ENCODE data around the gene CDR2L. TPM values are rescaled to one million over a fixed set of nuclear protein-coding genes. Genes with fewer than 3 reads are reported as not detected.
A peak's percentile ranks its signal among the peaks of the same experiment; 100 is the strongest.

CDR2L gene
- total and polyA plus RNA-seq, 2 experiments from 2014 or later, result 8.0 to 16.4 TPM

DNA sequence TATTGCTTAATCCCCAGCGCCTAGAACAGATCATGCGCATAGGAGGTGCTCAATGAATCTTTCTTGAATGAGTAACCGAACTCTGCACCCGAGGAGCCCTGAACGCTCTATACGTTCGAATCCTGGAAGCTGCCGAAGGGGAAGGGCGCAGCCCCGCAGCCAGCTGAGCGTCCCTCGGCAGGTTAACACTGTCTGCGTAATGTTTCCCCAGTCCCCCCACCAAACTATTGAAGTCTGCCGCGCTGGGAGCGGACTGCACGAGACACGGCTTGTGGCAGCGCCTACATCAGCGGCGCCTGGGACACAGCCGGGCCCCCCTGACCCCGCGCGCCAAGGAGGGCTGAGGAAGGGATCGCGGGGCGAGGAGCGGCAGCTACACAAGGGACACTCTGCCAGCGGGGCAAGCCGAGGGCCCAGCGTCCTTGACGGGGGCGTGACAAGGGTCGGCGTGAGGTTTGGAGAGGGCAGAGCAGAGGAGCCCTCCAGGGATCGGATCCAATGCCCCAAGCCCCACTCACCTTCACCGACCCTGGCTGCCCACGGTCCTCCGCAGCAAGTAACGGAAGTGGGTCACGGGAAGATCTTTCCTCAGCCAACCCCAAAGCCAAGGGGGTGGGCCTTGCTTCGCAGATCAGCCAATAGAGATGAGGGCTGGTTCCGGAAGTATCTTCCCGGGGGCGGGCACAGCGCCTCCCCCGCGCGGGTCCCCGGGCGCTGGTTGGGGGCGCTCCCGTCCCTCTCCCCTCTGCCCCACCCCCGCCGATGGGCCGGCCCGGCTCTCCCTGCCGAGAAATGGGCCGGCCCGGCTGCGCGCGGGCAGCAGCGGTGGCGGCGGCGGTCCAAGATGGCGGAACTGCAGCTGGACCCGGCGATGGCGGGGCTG is 59.2 kb downstream of the CDR2L start, which contains the start of the genes ATP5PD and KCTD2:
TSS of gene ATP5PD (minus strand) at position 563 of the 883 bp plus-strand sequence. CDS start 4,319 bp downstream, outside the sequence.
TSS of gene KCTD2 (plus strand) at position 819 of the 883 bp plus-strand sequence. CDS start at position 845, 26 bp downstream.
- peak; percentile 97 to 98 for DNase-seq (ENCODE audit: low read depth in 1 of 2, low spot score in 1 of 2)
- H3K36me3 ChIP-seq, result peaks cover 12% of the 10 kb centered on the region
- no peaks in the 10 kb centered on the region for H3K27me3 ChIP-seq
- peaks cover 8% of the 10 kb centered on the region for H3K4me1 ChIP-seq (ENCODE audit: low read depth)
- H3K9me3 ChIP-seq (ENCODE audit: low read depth), result no peaks in the 10 kb centered on the region
- peak within 1 kb of the TSS; percentile 52 for H3K4me3 ChIP-seq
- peak within 1 kb of the TSS; percentile 86 for H3K27ac ChIP-seq
- TF ChIP-seq CTCF (IDR thresholded peaks at IDR 0.05; ENCODE audit: low read depth, low read length), result no peak

GRCh38 chr17:75047398-75048098 is 60.1 kb downstream of the CDR2L start:
- Histone ChIP-seq H3K4me1 (ENCODE audit: low read depth) (peaks cover 8% of the 10 kb centered on the region), H3K27me3 (no peaks in the 10 kb centered on the region), H3K27ac (peak overlapping the region; percentile 67), H3K36me3 (peaks cover 14% of the 10 kb centered on the region), H3K9me3 (ENCODE audit: low read depth) (no peaks in the 10 kb centered on the region), H3K4me3 (peak overlapping the region; percentile 52)
- peak; percentile 21 to 31 for DNase-seq (ENCODE audit: low read depth in 1 of 2, low spot score in 1 of 2)
- TF ChIP-seq CTCF (IDR thresholded peaks at IDR 0.05; ENCODE audit: low read depth, low read length), result no peak

- DNase-seq (ENCODE audit: low read depth in 1 of 2, low spot score in 1 of 2), result peak in 1 of 2 donors; percentile 75
- no peaks in the 10 kb centered on the region for H3K27me3 ChIP-seq
- peaks cover 8% of the 10 kb centered on the region for H3K4me1 ChIP-seq (ENCODE audit: low read depth)
- H3K9me3 ChIP-seq (ENCODE audit: low read depth), result no peaks in the 10 kb centered on the region
- peaks cover 21% of the 10 kb centered on the region for H3K36me3 ChIP-seq
- peak overlapping the region; percentile 52 for H3K4me3 ChIP-seq
- no peak overlapping the region for H3K27ac ChIP-seq
- TF ChIP-seq CTCF (IDR thresholded peaks at IDR 0.05; ENCODE audit: low read depth, low read length), result no peak
Measured at GRCh38 chr17:75048249-75048878, 60.9 kb downstream of the CDR2L start.

GRCh38 chr17:75049057-75049456 is 61.6 kb downstream of the CDR2L start:
- TF ChIP-seq CTCF (IDR thresholded peaks at IDR 0.05; ENCODE audit: low read depth, low read length), result no peak
- Histone ChIP-seq H3K36me3 (peaks cover 22% of the 10 kb centered on the region), H3K9me3 (ENCODE audit: low read depth) (no peaks in the 10 kb centered on the region), H3K27ac (no peak overlapping the region), H3K27me3 (no peaks in the 10 kb centered on the region), H3K4me3 (peak overlapping the region; percentile 52), H3K4me1 (ENCODE audit: low read depth) (peaks cover 8% of the 10 kb centered on the region)
- no peak for DNase-seq (ENCODE audit: low read depth in 1 of 2, low spot score in 1 of 2)

DNA sequence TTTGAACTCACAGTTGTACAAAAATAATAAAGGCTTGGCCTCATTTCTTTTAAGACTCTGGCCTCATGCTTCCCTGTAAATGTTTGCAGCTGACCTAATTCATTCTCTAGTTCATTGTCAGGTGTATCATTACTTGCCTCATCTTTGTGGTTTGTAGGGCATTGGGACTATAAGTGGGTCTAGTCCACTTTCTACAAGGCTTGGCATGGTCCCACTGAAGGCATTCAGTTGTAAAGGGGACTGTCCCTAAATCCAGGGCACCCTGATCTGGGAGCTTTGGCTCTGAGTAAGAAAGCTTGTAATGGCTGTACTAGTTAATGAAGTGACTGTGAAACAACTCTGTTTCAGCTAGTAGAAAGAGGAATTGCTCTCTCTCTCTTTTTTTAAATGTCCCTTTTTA is 62.3 kb downstream of the CDR2L start:
- Histone ChIP-seq H3K9me3 (ENCODE audit: low read depth) (no peaks in the 10 kb centered on the region), H3K27me3 (no peaks in the 10 kb centered on the region), H3K4me3 (no peak overlapping the region), H3K36me3 (peaks cover 22% of the 10 kb centered on the region), H3K27ac (no peak overlapping the region), H3K4me1 (ENCODE audit: low read depth) (peaks cover 8% of the 10 kb centered on the region)
- no peak for DNase-seq (ENCODE audit: low read depth in 1 of 2, low spot score in 1 of 2)
- TF ChIP-seq CTCF (IDR thresholded peaks at IDR 0.05; ENCODE audit: low read depth, low read length), result no peak

Measured in cardiac muscle cell (in vitro differentiated cells and primary cell).